ENCODE data around the gene TNN.

DNA sequence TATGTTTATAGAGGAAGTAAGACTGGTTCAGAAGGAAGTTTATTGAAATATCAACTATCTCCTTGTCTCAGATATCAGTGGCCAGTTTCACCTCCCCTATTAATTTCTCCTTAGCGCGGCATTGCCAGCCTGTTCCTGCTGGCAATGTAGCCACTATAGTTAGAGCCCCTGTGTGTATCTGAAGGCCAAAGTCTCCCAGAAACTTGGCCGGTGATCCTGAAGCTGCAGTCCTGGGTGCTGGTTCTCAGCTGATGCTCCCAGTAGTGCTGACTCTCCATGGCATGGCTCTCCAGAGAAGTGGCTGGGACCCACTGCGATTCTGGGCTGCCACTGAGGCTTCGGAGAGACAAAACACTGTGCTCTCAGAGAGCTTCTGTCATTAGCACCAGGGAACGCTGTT lies 59.9 kb downstream of the TNN start:
- TF ChIP-seq CTCF (IDR thresholded peaks at IDR 0.05) (no peak), POLR2AphosphoS5 (IDR thresholded peaks at IDR 0.05) (no peak), POLR2A (IDR thresholded peaks at IDR 0.05) (no peak)

Measured in sigmoid colon (tissue), 4 donors.